Vagina (tissue), 2 donors: ENCODE results near the gene SORCS2. TPM values are rescaled to one million over a fixed set of nuclear protein-coding genes. Genes with fewer than 3 reads are reported as not detected.

Experiments
- DNase-seq, 2 donors: peaks; one replicate each; pipeline ENCODE4 v3.0.0-alpha.2; 2017; ENCODE audit errors: extremely low spot score in 2 of 2
- H3K27ac ChIP-seq: fragments of 200-600 bp; sonication (generic); one replicate; pipeline ENCODE4 v1.5.1; 2019
- H3K27me3 ChIP-seq: fragments of 200-600 bp; sonication (generic); one replicate; pipeline ENCODE4 v1.5.1; 2019
- H3K36me3 ChIP-seq, 2 donors: fragments of 200-600 bp; sonication (generic); one replicate each; pipeline ENCODE4 v1.5.1; 2017 to 2019
- H3K4me1 ChIP-seq: fragments of 200-600 bp; sonication (generic); one replicate; pipeline ENCODE4 v1.5.1; 2019
- H3K4me3 ChIP-seq, 2 donors: fragments of 200-600 bp; sonication (generic); 1 replicate in 1 of 2; 2 replicates in 1 of 2; pipeline ENCODE4 v1.5.1; 2016 to 2019
- H3K9me3 ChIP-seq: fragments of 200-600 bp; sonication (generic); one replicate; pipeline ENCODE4 v1.5.1; 2019
- CTCF ChIP-seq, 3 experiments: fragments of 450-650 bp in 2 of 3; fragments of 200-600 bp in 1 of 3; sonication (generic) in 1 of 3; IDR thresholded peaks; one replicate each; pipeline ENCODE4 v1.5.1; 2017 to 2019; ENCODE audit warnings: antibody characterized with exemption in 3 of 3, mild to moderate bottlenecking in 2 of 3, moderate library complexity in 2 of 3
- POLR2A ChIP-seq, 2 donors: fragments of 450-650 bp; IDR thresholded peaks; one replicate each; pipeline ENCODE4 v1.6.1; 2017; ENCODE audit warnings: antibody characterized with exemption in 2 of 2, mild to moderate bottlenecking in 2 of 2, moderate library complexity in 2 of 2
- POLR2AphosphoS5 ChIP-seq, 2 donors: sonication (generic); formaldehyde crosslinking; IDR thresholded peaks; one replicate each; pipeline ENCODE4 v1.9.0; 2017; ENCODE audit warnings: antibody characterized with exemption in 2 of 2, mild to moderate bottlenecking in 2 of 2, low read depth in 1 of 2; ENCODE audit not compliant: insufficient read depth in 1 of 2
- intact Hi-C: fragments of 100-400 bp; cut with DNase I; formaldehyde crosslinking; loops from one replicate; pipeline ENCODE4 v1.15.1; 2023
- total RNA-seq: library from RNA; depleted of rRNA; stranded (reverse); fragments of >200 nt; gene quantifications from one replicate; pipeline ENCODE4 v1.2.3, GENCODE V29; 2016

The SORCS2 gene
- total RNA-seq, 1 donor from 2014 or later = 5.4 TPM

- no peak for DNase-seq
- Histone ChIP-seq H3K27ac (no peak overlapping the region), H3K27me3 (no peaks in the 10 kb centered on the region), H3K4me1 (no peaks in the 10 kb centered on the region), H3K9me3 (no peaks in the 10 kb centered on the region), H3K4me3 (no peak overlapping the region), H3K36me3 (peaks cover 0 to 45% of the 10 kb centered on the region in 2 donors)
- TF ChIP-seq POLR2A (IDR thresholded peaks at IDR 0.05) (no peak), CTCF (IDR thresholded peaks at IDR 0.05) (no peak), POLR2AphosphoS5 (IDR thresholded peaks at IDR 0.05; ENCODE audit: insufficient read depth in 1 of 2, low read depth in 1 of 2) (no peak)
- intact Hi-C loops = no loop called here
These were observed 578.7 kb downstream of the SORCS2 start for GRCh38 chr4:7771056-7771455.

GRCh38 chr4:7771541-7772507, 579.5 kb downstream of the SORCS2 start:
- intact Hi-C loops = no loop called here
- H3K27me3 ChIP-seq = no peaks in the 10 kb centered on the region
- DNase-seq = no peak
- peaks cover 0 to 49% of the 10 kb centered on the region in 2 donors for H3K36me3 ChIP-seq
- TF ChIP-seq CTCF (IDR thresholded peaks at IDR 0.05) (no peak), POLR2AphosphoS5 (IDR thresholded peaks at IDR 0.05; ENCODE audit: insufficient read depth in 1 of 2, low read depth in 1 of 2) (no peak), POLR2A (IDR thresholded peaks at IDR 0.05) (no peak)
- H3K4me1 ChIP-seq = no peaks in the 10 kb centered on the region
- no peak overlapping the region for H3K4me3 ChIP-seq
- no peak overlapping the region for H3K27ac ChIP-seq
- H3K9me3 ChIP-seq = no peaks in the 10 kb centered on the region

GRCh38 chr4:7772711-7773385, 580.5 kb downstream of the SORCS2 start:
- no peak overlapping the region for H3K4me3 ChIP-seq
- no peaks in the 10 kb centered on the region for H3K9me3 ChIP-seq
- DNase-seq = no peak
- intact Hi-C loops = no loop called here
- no peak for TF ChIP-seq POLR2A (IDR thresholded peaks at IDR 0.05)
- no peaks in the 10 kb centered on the region for H3K27me3 ChIP-seq
- no peaks in the 10 kb centered on the region for H3K4me1 ChIP-seq
- no peak overlapping the region for H3K27ac ChIP-seq
- peaks cover 0 to 52% of the 10 kb centered on the region in 2 donors for H3K36me3 ChIP-seq

GRCh38 chr4:7773401-7774180, 581.3 kb downstream of the SORCS2 start:
- Histone ChIP-seq H3K27me3 (no peaks in the 10 kb centered on the region), H3K36me3 (peaks cover 0 to 52% of the 10 kb centered on the region in 2 donors), H3K27ac (no peak overlapping the region), H3K4me1 (no peaks in the 10 kb centered on the region), H3K4me3 (no peak overlapping the region), H3K9me3 (no peaks in the 10 kb centered on the region)
- no peak for DNase-seq
- intact Hi-C loops = no loop called here
- no peak for TF ChIP-seq POLR2AphosphoS5 (IDR thresholded peaks at IDR 0.05; ENCODE audit: insufficient read depth in 1 of 2, low read depth in 1 of 2)
- no peak for TF ChIP-seq POLR2A (IDR thresholded peaks at IDR 0.05)
- TF ChIP-seq CTCF (IDR thresholded peaks at IDR 0.05) = no peak
